ENCODE data around the gene KAZALD1.

The KAZALD1 gene

GRCh38 chr10:101047961-101048892, 13.6 kb upstream of the KAZALD1 start:
- DNase-seq (ENCODE audit: low read depth in 2 of 3, low spot score in 2 of 3) = no peak

DNA sequence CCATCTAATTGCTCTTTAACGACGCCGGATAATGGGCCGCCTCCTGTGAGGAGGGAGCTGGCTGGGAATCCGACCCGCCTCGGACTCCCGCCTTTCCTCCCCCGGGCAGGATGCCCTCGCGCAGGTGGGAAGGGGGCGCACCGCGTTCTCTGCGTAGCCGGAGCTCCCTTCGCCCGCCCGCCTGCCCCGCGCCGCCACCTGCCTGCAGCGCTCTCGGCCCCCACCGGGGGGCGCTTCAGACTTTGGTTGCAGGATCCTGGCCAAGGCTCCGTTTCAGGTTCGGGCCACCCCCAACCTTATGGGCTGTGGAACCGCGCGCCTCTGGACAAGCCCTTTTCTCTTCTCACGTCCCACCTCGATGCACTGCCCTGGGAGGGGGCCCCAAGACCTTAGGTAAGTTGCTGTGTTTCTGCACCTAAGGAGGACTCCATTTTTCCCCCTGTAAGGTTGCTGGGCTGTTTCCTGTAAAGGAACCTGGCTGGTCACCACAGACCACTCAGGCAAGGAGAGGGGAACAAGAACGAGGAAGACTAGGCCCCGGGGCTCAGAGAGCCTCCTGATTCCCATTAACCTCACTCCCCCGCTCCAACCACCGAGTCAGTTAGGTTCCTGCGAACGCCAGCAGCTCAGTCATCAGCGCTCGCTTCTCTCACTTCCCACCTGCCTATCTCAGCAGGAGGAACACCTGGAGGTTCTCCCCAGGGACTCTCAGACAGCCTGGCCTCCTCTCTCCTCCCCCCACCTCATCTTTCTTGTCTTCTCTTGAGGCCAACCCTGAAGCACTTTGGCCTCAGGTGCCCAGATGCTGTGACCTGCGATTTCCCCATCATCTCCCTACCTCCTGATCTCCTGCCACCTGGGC, 11.3 kb upstream of the KAZALD1 start:
- peak; percentile 57 to 76 (median 75) for DNase-seq (ENCODE audit: low read depth in 2 of 3, low spot score in 2 of 3)

GRCh38 chr10:101052285-101052684, 9.5 kb upstream of the KAZALD1 start:
- no peak for DNase-seq (ENCODE audit: low read depth in 2 of 3, low spot score in 2 of 3)

- DNase-seq (ENCODE audit: low read depth in 2 of 3, low spot score in 2 of 3) = no peak
Measured at GRCh38 chr10:101053516-101053915, 8.3 kb upstream of the KAZALD1 start.

DNA sequence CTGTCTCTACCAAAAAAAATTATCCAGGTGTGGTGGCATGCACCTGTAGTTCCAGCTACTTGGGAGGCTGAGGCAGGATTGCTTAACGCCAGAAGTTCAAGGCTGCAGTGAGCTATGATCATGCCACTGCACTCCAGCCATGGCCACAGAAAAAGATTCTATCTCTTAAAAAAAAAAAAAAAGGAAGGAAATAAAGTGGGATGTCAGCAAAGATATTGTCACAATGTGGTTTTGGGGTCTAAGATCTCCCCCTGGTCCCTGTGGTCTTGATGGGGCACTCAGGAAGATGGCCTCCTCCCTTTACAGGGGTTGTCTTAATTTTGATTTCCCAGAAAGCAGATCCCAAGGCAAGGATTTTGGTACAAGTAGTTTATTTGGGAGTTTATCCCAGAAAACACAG, 7.4 kb upstream of the KAZALD1 start:
- no peak for DNase-seq (ENCODE audit: low read depth in 2 of 3, low spot score in 2 of 3)

- no peak for DNase-seq (ENCODE audit: low read depth in 2 of 3, low spot score in 2 of 3)
Measured at GRCh38 chr10:101054876-101055275, 6.9 kb upstream of the KAZALD1 start.

- DNase-seq (ENCODE audit: low read depth in 2 of 3, low spot score in 2 of 3) = no peak
Measured at GRCh38 chr10:101055411-101055810, 6.4 kb upstream of the KAZALD1 start.

- no peak for DNase-seq (ENCODE audit: low read depth in 2 of 3, low spot score in 2 of 3)
Measured at GRCh38 chr10:101056365-101057151, 5.2 kb upstream of the KAZALD1 start.

DNA sequence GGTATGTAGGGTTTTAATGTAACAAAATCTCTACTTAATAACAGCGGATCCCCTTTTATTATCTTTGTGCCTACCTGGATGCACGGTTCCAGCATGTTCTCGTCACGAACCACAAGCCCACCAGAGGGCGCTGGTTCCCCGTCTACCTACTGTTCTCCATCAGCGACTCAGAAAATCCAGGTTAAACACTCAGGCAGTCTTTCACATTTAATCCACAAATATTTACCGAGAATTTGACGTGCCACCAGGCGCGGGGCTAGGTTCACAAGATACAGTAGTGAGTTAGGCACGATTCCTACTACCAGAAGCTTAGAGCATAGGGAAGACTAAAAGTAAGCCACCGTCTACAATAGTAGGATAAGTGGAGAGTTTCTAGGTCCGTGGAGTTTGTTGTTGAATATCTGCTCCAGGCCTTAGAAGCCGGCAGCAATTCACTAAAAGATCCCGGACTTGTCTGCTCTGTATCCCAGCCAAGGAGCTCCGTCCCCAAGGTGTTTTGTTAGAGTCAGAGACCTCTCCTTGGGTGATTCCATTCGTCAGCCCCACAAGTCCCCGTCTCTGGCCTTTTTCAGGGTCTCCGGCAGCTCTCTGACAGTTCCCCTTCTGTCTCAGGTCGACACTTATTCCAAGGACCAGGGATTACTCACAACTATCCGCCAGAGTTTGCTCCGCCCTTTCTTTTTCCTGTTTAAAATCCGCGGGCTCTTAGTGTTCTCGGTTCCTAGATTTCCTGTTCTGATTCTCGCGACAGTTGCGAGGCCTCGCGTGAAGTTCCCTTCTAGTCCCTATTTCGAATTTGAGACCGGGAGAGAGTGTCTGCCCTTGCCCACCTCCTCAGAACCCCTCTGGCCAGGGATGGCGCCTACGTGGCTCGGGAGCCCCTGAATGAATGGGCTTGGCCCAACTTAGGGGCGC, 1.5 kb upstream of the KAZALD1 start:
- peak; percentile 62 to 90 (median 88) for DNase-seq (ENCODE audit: low read depth in 2 of 3, low spot score in 2 of 3)

- peak; percentile 13 to 97 (median 85) for DNase-seq (ENCODE audit: low read depth in 2 of 3, low spot score in 2 of 3)
Measured at GRCh38 chr10:101060951-101061623, 702 bp upstream of the KAZALD1 start.

DNA sequence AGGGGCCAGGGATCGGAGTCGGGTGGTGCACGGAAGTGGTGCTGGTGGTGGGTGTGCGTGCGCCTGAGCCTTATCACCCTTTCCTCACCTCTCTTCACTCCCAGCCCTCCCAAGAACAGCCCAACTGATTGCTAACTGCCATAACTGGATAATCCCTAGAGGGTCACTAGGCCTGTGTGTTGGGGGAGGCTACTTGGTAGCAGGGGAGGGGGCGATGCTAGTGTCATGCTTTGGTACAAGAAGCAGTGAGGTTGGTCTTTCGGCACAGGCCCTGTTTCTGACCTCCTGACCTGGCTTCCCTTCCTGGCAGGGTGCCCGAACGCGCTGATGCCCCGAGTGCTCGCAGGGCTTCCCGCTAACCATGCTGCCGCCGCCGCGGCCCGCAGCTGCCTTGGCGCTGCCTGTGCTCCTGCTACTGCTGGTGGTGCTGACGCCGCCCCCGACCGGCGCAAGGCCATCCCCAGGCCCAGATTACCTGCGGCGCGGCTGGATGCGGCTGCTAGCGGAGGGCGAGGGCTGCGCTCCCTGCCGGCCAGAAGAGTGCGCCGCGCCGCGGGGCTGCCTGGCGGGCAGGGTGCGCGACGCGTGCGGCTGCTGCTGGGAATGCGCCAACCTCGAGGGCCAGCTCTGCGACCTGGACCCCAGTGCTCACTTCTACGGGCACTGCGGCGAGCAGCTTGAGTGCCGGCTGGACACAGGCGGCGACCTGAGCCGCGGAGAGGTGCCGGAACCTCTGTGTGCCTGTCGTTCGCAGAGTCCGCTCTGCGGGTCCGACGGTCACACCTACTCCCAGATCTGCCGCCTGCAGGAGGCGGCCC, 652 bp downstream of the KAZALD1 start:
- DNase-seq (ENCODE audit: low read depth in 2 of 3, low spot score in 2 of 3) = peak in 1 of 3 experiments; percentile 33

DNA sequence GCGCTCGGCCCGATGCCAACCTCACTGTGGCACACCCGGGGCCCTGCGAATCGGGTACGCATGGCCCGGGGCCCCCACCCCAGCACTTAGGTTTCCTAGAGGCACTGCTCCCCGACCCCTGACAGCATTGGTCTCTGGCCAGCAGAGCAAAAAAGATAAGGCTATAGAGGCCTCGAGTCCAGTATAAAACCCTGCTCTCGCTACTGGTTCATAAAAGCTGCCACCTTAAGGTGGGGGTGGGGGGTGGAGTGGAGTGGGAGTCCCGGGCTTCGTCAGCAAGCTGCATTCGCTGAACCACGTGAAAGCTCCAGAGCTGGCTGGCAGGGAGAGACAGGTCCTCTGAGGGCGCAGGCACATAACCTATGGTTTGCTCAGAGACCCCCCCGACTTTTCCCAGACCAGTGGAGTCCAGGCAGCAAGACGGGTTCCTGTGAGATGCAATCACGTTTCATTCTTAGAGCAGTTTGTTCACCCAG, 1.3 kb downstream of the KAZALD1 start:
- DNase-seq (ENCODE audit: low read depth in 2 of 3, low spot score in 2 of 3) = no peak

DNA sequence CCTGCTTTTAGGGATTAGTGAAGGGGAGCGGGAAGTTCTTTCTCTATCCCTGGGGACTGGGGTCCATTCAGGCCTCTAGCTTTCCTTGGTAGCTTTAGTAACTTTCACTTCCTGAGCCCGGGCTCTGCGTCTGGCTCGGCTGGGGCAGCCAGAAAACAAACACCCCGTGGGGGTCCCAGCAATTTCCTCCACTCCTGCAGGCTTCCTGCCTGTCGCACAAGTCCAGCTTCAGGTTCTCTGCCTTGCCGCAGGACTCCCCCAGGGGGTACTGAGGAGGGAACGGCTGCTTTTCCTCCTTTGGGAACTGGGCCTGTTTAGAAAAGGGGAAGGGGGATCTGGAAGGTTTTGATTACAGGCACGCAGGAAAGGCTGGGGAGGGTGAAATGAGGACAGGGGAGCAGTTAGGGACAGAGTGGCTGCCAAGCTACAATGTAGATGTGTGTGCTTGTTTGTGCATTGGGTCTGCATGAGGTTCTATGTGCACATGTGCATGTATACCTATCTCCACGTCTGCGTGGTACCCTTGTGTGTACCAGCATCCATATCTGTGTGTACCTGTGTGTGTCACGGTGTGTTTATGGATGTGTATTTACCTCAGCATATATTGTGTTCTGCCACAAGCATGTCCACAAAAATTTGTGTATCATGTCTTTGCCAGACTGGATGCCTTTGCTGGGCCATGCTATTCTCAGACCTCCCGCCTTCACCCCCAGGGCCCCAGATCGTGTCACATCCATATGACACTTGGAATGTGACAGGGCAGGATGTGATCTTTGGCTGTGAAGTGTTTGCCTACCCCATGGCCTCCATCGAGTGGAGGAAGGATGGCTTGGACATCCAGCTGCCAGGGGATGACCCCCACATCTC, 2.0 kb downstream of the KAZALD1 start:
- DNase-seq (ENCODE audit: low read depth in 2 of 3, low spot score in 2 of 3) = no peak

GRCh38 chr10:101064415-101065030, 2.7 kb downstream of the KAZALD1 start:
- no peak for DNase-seq (ENCODE audit: low read depth in 2 of 3, low spot score in 2 of 3)

GRCh38 chr10:101065481-101066145, 3.8 kb downstream of the KAZALD1 start:
- DNase-seq (ENCODE audit: low read depth in 2 of 3, low spot score in 2 of 3) = no peak

GRCh38 chr10:101066146-101066895, 4.5 kb downstream of the KAZALD1 start:
- DNase-seq (ENCODE audit: low read depth in 2 of 3, low spot score in 2 of 3) = no peak

Measured in activated CD8-positive, alpha-beta memory T cell treated with anti-CD3 and anti-CD28 coated beads for 48 hours (primary cell).